NB4 (cell line): ENCODE data around the gene GRIK2.

Source experiments
- CTCF ChIP-seq: IDR thresholded peaks from one replicate; pipeline ENCODE4 v1.5.1; 2012; ENCODE audit warnings: low read depth, low read length
- MAX ChIP-seq: IDR thresholded peaks from 2 replicates; pipeline ENCODE4 v1.6.1; 2011; ENCODE audit warnings: low read depth, low read length
- MYC ChIP-seq: IDR thresholded peaks from 2 replicates; pipeline ENCODE4 v1.6.1; 2011; ENCODE audit warnings: low read depth, low read length
- POLR2A ChIP-seq: IDR thresholded peaks from 2 replicates; pipeline ENCODE4 v1.6.1; 2011; ENCODE audit warnings: mild to moderate bottlenecking; ENCODE audit not compliant: insufficient read length; ENCODE audit errors: extremely low read depth

- no peak for TF ChIP-seq CTCF
- TF ChIP-seq MAX: no peak
- no peak for TF ChIP-seq POLR2A
- TF ChIP-seq MYC: no peak
Observed at GRCh38 chr6:101422251-101422650, 28.7 kb downstream of the GRIK2 start.
